H9 (cell line): ENCODE measurements around the gene LINGO4. TPM values are rescaled to one million over a fixed set of nuclear protein-coding genes. Genes with fewer than 3 reads are reported as not detected.
A peak's percentile ranks its signal among the peaks of the same experiment; 100 is the strongest.

ENCODE experiments used
- DNase-seq: peaks from one replicate; pipeline ENCODE4 v3.0.0-alpha.2; 2017
- H2AFZ ChIP-seq: one replicate; pipeline ENCODE4 v1.6.1; 2013; ENCODE audit warnings: mild to moderate bottlenecking, low read length, control low read depth, moderate library complexity
- H2AK5ac ChIP-seq: 2 replicates; pipeline ENCODE4 v1.6.1; 2013; ENCODE audit warnings: low read length, control low read depth, mixed read lengths; ENCODE audit not compliant: insufficient read length
- H2BK120ac ChIP-seq: one replicate; pipeline ENCODE4 v1.6.1; 2013; ENCODE audit warnings: low read depth, mild to moderate bottlenecking, low read length, control low read depth, inconsistent platforms; ENCODE audit not compliant: poor library complexity, severe bottlenecking
- H2BK12ac ChIP-seq: 2 replicates; pipeline ENCODE4 v1.6.1; 2013; ENCODE audit warnings: low read length, control low read depth, mixed read lengths, low read depth; ENCODE audit not compliant: insufficient read length
- H2BK15ac ChIP-seq: 2 replicates; pipeline ENCODE4 v1.6.1; 2013; ENCODE audit warnings: low read depth, low read length, control low read depth
- H2BK20ac ChIP-seq: one replicate; pipeline ENCODE4 v1.6.1; 2013; ENCODE audit warnings: low read depth, mild to moderate bottlenecking, low read length, control low read depth, inconsistent platforms; ENCODE audit not compliant: poor library complexity, severe bottlenecking
- H2BK5ac ChIP-seq: 2 replicates; pipeline ENCODE4 v1.6.1; 2013; ENCODE audit warnings: low read length, control low read depth, mixed read lengths; ENCODE audit not compliant: insufficient read length
- H3K14ac ChIP-seq: 2 replicates; pipeline ENCODE4 v1.6.1; 2013; ENCODE audit warnings: low read length, control low read depth; ENCODE audit not compliant: insufficient read depth
- H3K18ac ChIP-seq: 2 replicates; pipeline ENCODE4 v1.6.1; 2013; ENCODE audit warnings: low read depth, mild to moderate bottlenecking, mixed read lengths, low read length, control low read depth; ENCODE audit not compliant: insufficient read length
- H3K23ac ChIP-seq: 2 replicates; pipeline ENCODE4 v1.6.1; 2013; ENCODE audit warnings: low read length, control low read depth, mixed read lengths, low read depth; ENCODE audit not compliant: insufficient read length
- H3K23me2 ChIP-seq: 2 replicates; pipeline ENCODE4 v1.6.1; 2013; ENCODE audit warnings: low read depth, mild to moderate bottlenecking, mixed read lengths, low read length, control low read depth; ENCODE audit not compliant: insufficient read length, poor library complexity, severe bottlenecking
- H3K27ac ChIP-seq: 2 replicates; pipeline ENCODE4 v1.5.1; 2013; ENCODE audit warnings: low read length, control low read depth, mixed read lengths, low read depth; ENCODE audit not compliant: insufficient read length
- H3K27me3 ChIP-seq: 2 replicates; pipeline ENCODE4 v1.6.1; 2013; ENCODE audit warnings: low read length, control low read depth, inconsistent platforms; ENCODE audit not compliant: insufficient read depth
- H3K4ac ChIP-seq: 2 replicates; pipeline ENCODE4 v1.6.1; 2013; ENCODE audit warnings: low read depth, mild to moderate bottlenecking, control low read depth, inconsistent platforms, low read length, moderate library complexity
- H3K4me1 ChIP-seq: 2 replicates; pipeline ENCODE4 v1.6.1; 2013; ENCODE audit warnings: low read length, control low read depth, inconsistent platforms; ENCODE audit not compliant: insufficient read depth
- H3K4me2 ChIP-seq: 2 replicates; pipeline ENCODE4 v1.6.1; 2013; ENCODE audit warnings: low read length, control low read depth, mixed read lengths; ENCODE audit not compliant: insufficient read length, insufficient read depth
- H3K56ac ChIP-seq: 2 replicates; pipeline ENCODE4 v1.6.1; 2013; ENCODE audit warnings: low read depth, mild to moderate bottlenecking, mixed read lengths, low read length, control low read depth; ENCODE audit not compliant: insufficient read length
- H3K79me1 ChIP-seq: 2 replicates; pipeline ENCODE4 v1.6.1; 2013; ENCODE audit warnings: low read depth, mild to moderate bottlenecking, moderate library complexity, low read length, control low read depth, inconsistent platforms; ENCODE audit not compliant: insufficient read depth, poor library complexity, severe bottlenecking
- H3K79me2 ChIP-seq: 2 replicates; pipeline ENCODE4 v1.6.1; 2013; ENCODE audit warnings: low read length, control low read depth, inconsistent platforms; ENCODE audit not compliant: insufficient read depth
- H3K9ac ChIP-seq: 2 replicates; pipeline ENCODE4 v1.6.1; 2013; ENCODE audit warnings: low read length, control low read depth, mixed read lengths; ENCODE audit not compliant: insufficient read length; ENCODE audit errors: extremely low read depth
- H3K9me3 ChIP-seq: one replicate; pipeline ENCODE4 v1.6.1; 2013; ENCODE audit warnings: low read depth, low read length, inconsistent platforms; ENCODE audit not compliant: control insufficient read depth
- H3T11ph ChIP-seq: one replicate; pipeline ENCODE4 v1.6.1; 2013; ENCODE audit warnings: mild to moderate bottlenecking, low read length, control low read depth, inconsistent platforms
- H4K20me1 ChIP-seq: one replicate; pipeline ENCODE4 v1.6.1; 2013; ENCODE audit not compliant: control insufficient read depth, insufficient read length, insufficient read depth
- H4K5ac ChIP-seq: 2 replicates; pipeline ENCODE4 v1.6.1; 2013; ENCODE audit warnings: low read depth, mild to moderate bottlenecking, mixed read lengths, low read length, control low read depth; ENCODE audit not compliant: insufficient read length
- H4K8ac ChIP-seq: replicated peaks from 2 replicates; pipeline ENCODE4 v1.6.1; 2013; ENCODE audit warnings: low read length, control low read depth, mixed read lengths, low read depth; ENCODE audit not compliant: insufficient read length
- H4K91ac ChIP-seq: 2 replicates; pipeline ENCODE4 v1.6.1; 2013; ENCODE audit warnings: low read depth, mild to moderate bottlenecking, moderate library complexity, mixed read lengths, low read length, control low read depth; ENCODE audit not compliant: insufficient read length
- H3K27ac Mint-ChIP-seq, 3 experiments: 2 replicates in 2 of 3; 3 replicates in 1 of 3; pipeline ENCODE4 v1.8.0; 2020 to 2021; ENCODE audit warnings: mixed read lengths in 3 of 3, mild to moderate bottlenecking in 1 of 3, moderate library complexity in 1 of 3
- H3K27me3 Mint-ChIP-seq: 2 replicates; pipeline ENCODE4 v1.8.0; 2021; ENCODE audit warnings: low read depth, mild to moderate bottlenecking, moderate library complexity, mixed read lengths
- H3K36me3 Mint-ChIP-seq, 3 experiments: 2 replicates in 2 of 3; 3 replicates in 1 of 3; pipeline ENCODE4 v1.8.0; 2020 to 2021; ENCODE audit warnings: low read depth in 3 of 3, mixed read lengths in 3 of 3; ENCODE audit not compliant: insufficient read depth in 1 of 3
- H3K4me1 Mint-ChIP-seq, 2 experiments: 2 replicates each; pipeline ENCODE4 v1.8.0; 2020; ENCODE audit warnings: mixed read lengths in 2 of 2
- H3K4me3 Mint-ChIP-seq, 2 experiments: 2 replicates in 1 of 2; 3 replicates in 1 of 2; pipeline ENCODE4 v1.8.0; 2020 to 2021; ENCODE audit warnings: mild to moderate bottlenecking in 2 of 2, mixed read lengths in 2 of 2, moderate library complexity in 1 of 2
- H3K9me3 Mint-ChIP-seq, 2 experiments: 2 replicates in 1 of 2; 3 replicates in 1 of 2; pipeline ENCODE4 v1.8.0; 2020; ENCODE audit warnings: mild to moderate bottlenecking in 2 of 2, mixed read lengths in 2 of 2, moderate library complexity in 1 of 2
- CTCF ChIP-seq: fragments of 200-600 bp; sonication (generic); conservative IDR thresholded peaks from 3 replicates; pipeline ENCODE4 v1.8.0; 2021; ENCODE audit warnings: antibody characterized with exemption, mild to moderate bottlenecking
- WGBS: extraction: QIAGEN DNeasy Blood & Tissue Kit; methylation state at CpG from one replicate; pipeline ENCODE4 v1.1.7; 2013; ENCODE audit warnings: missing lambda C conversion rate, low lambda C conversion rate, mixed read lengths; ENCODE audit not compliant: insufficient read length; ENCODE audit errors: extremely low coverage; 5-methylcytosine and 5-hydroxymethylcytosine counted together
- total RNA-seq: library from RNA; stranded (reverse); gene quantifications from 2 replicates; pipeline ENCODE4 v1.2.1, GENCODE V29; 2021

Gene LINGO4
- total RNA-seq, 1 experiment from 2014 or later, result not detected

- Histone ChIP-seq H2BK120ac (no peak within 1 kb of the TSS), H3K23ac (no peak within 1 kb of the TSS), H3K27ac (no peak within 1 kb of the TSS), H3K4me2 (peak within 1 kb of the TSS; percentile 77), H3K23me2 (peaks cover 9% of the 10 kb centered on the region), H2BK15ac (no peak within 1 kb of the TSS), H2AK5ac (no peak within 1 kb of the TSS), H2BK20ac (no peak within 1 kb of the TSS), H3K4ac (no peak within 1 kb of the TSS), H4K8ac (no peak within 1 kb of the TSS), H3K14ac (peak within 1 kb of the TSS; percentile 89), H2BK12ac (no peak within 1 kb of the TSS), H3T11ph (no peak within 1 kb of the TSS), H3K56ac (no peak within 1 kb of the TSS), H4K5ac (peak within 1 kb of the TSS; percentile 87), H3K79me2 (no peaks in the 10 kb centered on the region), H3K9ac (peak within 1 kb of the TSS; percentile 89), H3K79me1 (no peaks in the 10 kb centered on the region), H2BK5ac (no peak within 1 kb of the TSS), H3K9me3 (no peaks in the 10 kb centered on the region), H4K20me1 (no peaks in the 10 kb centered on the region), H4K91ac (no peak within 1 kb of the TSS), H2AFZ (peak within 1 kb of the TSS; percentile 79), H3K4me1 (no peaks in the 10 kb centered on the region; the same call in none of the 2 replicates), H3K27me3 (no peaks in the 10 kb centered on the region), H3K18ac (peak within 1 kb of the TSS; percentile 90)
- no peak for TF ChIP-seq CTCF
- Mint-ChIP-seq H3K4me3 (peak within 1 kb of the TSS; percentile 77 to 95), H3K36me3 (peaks cover 22 to 37% (median 33%) of the 10 kb centered on the region in 3 experiments; a peak in 6 of 7 replicates), H3K27me3 (no peaks in the 10 kb centered on the region; the same call in 1 of the 2 replicates), H3K27ac (peak within 1 kb of the TSS; percentile 87 to 98 (median 90)), H3K4me1 (peaks cover 9 to 12% of the 10 kb centered on the region in 2 experiments), H3K9me3 (no peaks in the 10 kb centered on the region)
- DNase-seq, result peak; percentile 82
- WGBS, result no CpG with 5 or more reads among the region's 68 CpGs
These were observed 42.0 kb downstream of the LINGO4 start, which contains the start of gene MRPL9 for GRCh38 chr1:151762941-151763921. MRPL9 (minus strand) TSS chr1:151763496; CDS start chr1:151763479, 17 bp downstream.
